NCI-H146 treated with DMSO at 0.1 percent for 48 hours (cell line): ENCODE results near the gene ARL4D.
A peak's percentile ranks its signal among the peaks of the same experiment; 100 is the strongest.
"Not testable (repeated sequence)": the region's sequence is repeated elsewhere in the genome, so short reads cannot be mapped to it uniquely, and the experiment has no call there.

Experiments
- DNase-seq: peaks from one replicate; lab custom pipeline; 2025; ENCODE audit not compliant: unreplicated experiment; lab: John Stamatoyannopoulos, UW

The ARL4D gene

GRCh38 chr17:43398724-43399595 is at the start of gene ARL4D:
Gene ARL4D (plus strand): TSS chr17:43398993. CDS start chr17:43399733, 740 bp downstream.
- DNase-seq: peak; percentile 12

- DNase-seq: no peak
These were observed 49.7 kb upstream of the ARL4D start for GRCh38 chr17:43349142-43349541.

GRCh38 chr17:43350888-43351361 is 47.9 kb upstream of the ARL4D start:
- no peak for DNase-seq

- DNase-seq: no peak
These were observed 47.1 kb upstream of the ARL4D start for GRCh38 chr17:43351691-43352090.

- DNase-seq: no peak
These were observed 46.0 kb upstream of the ARL4D start for GRCh38 chr17:43352579-43353331.

GRCh38 chr17:43353393-43353792 is 45.4 kb upstream of the ARL4D start:
- no peak for DNase-seq

GRCh38 chr17:43354371-43354770 is 44.4 kb upstream of the ARL4D start:
- DNase-seq: no peak

- no peak for DNase-seq
These were observed 42.3 kb upstream of the ARL4D start for GRCh38 chr17:43356450-43356849.

GRCh38 chr17:43356999-43357398 is 41.8 kb upstream of the ARL4D start:
- no peak for DNase-seq

- DNase-seq: no peak
These were observed 39.2 kb upstream of the ARL4D start for GRCh38 chr17:43359469-43360110.

- peak; percentile 26 for DNase-seq
These were observed 38.4 kb upstream of the ARL4D start for GRCh38 chr17:43360376-43360738.

- DNase-seq: peak; percentile 94
These were observed 37.9 kb upstream of the ARL4D start for GRCh38 chr17:43360739-43361505.

GRCh38 chr17:43363181-43363925 is 35.4 kb upstream of the ARL4D start:
- no peak for DNase-seq

GRCh38 chr17:43363926-43364285 is 34.9 kb upstream of the ARL4D start:
- no peak for DNase-seq

GRCh38 chr17:43365356-43365755 is 33.4 kb upstream of the ARL4D start:
- DNase-seq: no peak

- DNase-seq: not testable (repeated sequence)
These were observed 32.9 kb upstream of the ARL4D start for GRCh38 chr17:43365921-43366320.

- no peak for DNase-seq
These were observed 31.7 kb upstream of the ARL4D start for GRCh38 chr17:43366891-43367736.

GRCh38 chr17:43367737-43368242 is 31.0 kb upstream of the ARL4D start:
- DNase-seq: peak; percentile 88
